HEK293 (cell line): ENCODE results near the gene ZC3H4.

Experiments used
- CTCF ChIA-PET: fragments of 350-600 bp; formaldehyde crosslinking; extraction: SDS; loops from one replicate; lab custom pipeline; 2021; ENCODE audit warnings: antibody characterized with exemption; lab: Yijun Ruan, JAX
- POLR2A ChIA-PET: fragments of 300-600 bp; formaldehyde crosslinking; extraction: SDS; loops from one replicate; lab custom pipeline; 2020; ENCODE audit warnings: antibody characterized with exemption, inconsistent platforms; lab: Yijun Ruan, JAX
- H3K27ac ChIP-seq: fragments of 200-500 bp; sonication (Bioruptor generic); 2 replicates; pipeline ENCODE4 v1.5.1; 2014; ENCODE audit warnings: low read depth, low read length, control low read depth, inconsistent platforms; ENCODE audit errors: extremely low read depth
- H3K36me3 ChIP-seq, 2 experiments: fragments of 200-500 bp in 1 of 2; sonication (Bioruptor generic) in 1 of 2; 1 replicate in 1 of 2; 2 replicates in 1 of 2; pipeline ENCODE4 v1.5.1; 2014 to 2017; ENCODE audit warnings: inconsistent platforms in 2 of 2, low read length in 2 of 2; ENCODE audit not compliant: control insufficient read depth in 2 of 2, insufficient read depth in 1 of 2
- H3K4me1 ChIP-seq: fragments of 200-500 bp; sonication (Bioruptor generic); 2 replicates; pipeline ENCODE4 v1.5.1; 2014; ENCODE audit warnings: mild to moderate bottlenecking, low read length, inconsistent platforms; ENCODE audit not compliant: control insufficient read depth, insufficient read depth
- H3K4me3 ChIP-seq: 2 replicates; pipeline ENCODE4 v1.5.1; 2011; ENCODE audit warnings: low read depth, mild to moderate bottlenecking, control low read depth, low read length, moderate library complexity
- H3K9me3 ChIP-seq: fragments of 200-500 bp; sonication (Bioruptor generic); 2 replicates; pipeline ENCODE4 v1.5.1; 2014; ENCODE audit warnings: low read depth, low read length, inconsistent platforms; ENCODE audit not compliant: control insufficient read depth, insufficient read depth
- EGR2 ChIP-seq: fragments of 450-650 bp; formaldehyde crosslinking; IDR thresholded peaks from 2 replicates; pipeline ENCODE4 v1.5.1; 2016; ENCODE audit warnings: low read depth, missing biosample characterization, missing genetic modification characterization
- GFI1B ChIP-seq: fragments of 450-650 bp; formaldehyde crosslinking; IDR thresholded peaks from 2 replicates; pipeline ENCODE4 v1.5.1; 2016; ENCODE audit warnings: missing biosample characterization, missing genetic modification characterization
- PRDM1 ChIP-seq: fragments of 450-650 bp; formaldehyde crosslinking; IDR thresholded peaks from 2 replicates; pipeline ENCODE4; 2016; ENCODE audit warnings: missing biosample characterization, missing genetic modification characterization
- ZFHX2 ChIP-seq: fragments of 450-650 bp; formaldehyde crosslinking; conservative IDR thresholded peaks from 2 replicates; pipeline ENCODE4 v1.5.1; 2016; ENCODE audit warnings: missing biosample characterization, missing genetic modification characterization
- ZNF335 ChIP-seq: fragments of 450-650 bp; formaldehyde crosslinking; conservative IDR thresholded peaks from 2 replicates; pipeline ENCODE4 v1.5.1; 2016; ENCODE audit warnings: missing biosample characterization, missing genetic modification characterization
- ZNF433 ChIP-seq: fragments of 450-650 bp; formaldehyde crosslinking; IDR thresholded peaks from 2 replicates; pipeline ENCODE4 v1.5.1; 2016; ENCODE audit warnings: missing biosample characterization, missing genetic modification characterization, low read depth
- ZNF600 ChIP-seq: fragments of 450-650 bp; formaldehyde crosslinking; IDR thresholded peaks from 2 replicates; pipeline ENCODE4 v1.5.1; 2016; ENCODE audit warnings: missing biosample characterization, missing genetic modification characterization
- ZNF654 ChIP-seq: fragments of 450-650 bp; formaldehyde crosslinking; IDR thresholded peaks from 2 replicates; pipeline ENCODE4 v1.5.1; 2016; ENCODE audit warnings: low read depth, missing biosample characterization, missing genetic modification characterization
- ZNF660 ChIP-seq: fragments of 450-650 bp; IDR thresholded peaks from 2 replicates; pipeline ENCODE4 v1.5.1; 2018; ENCODE audit warnings: missing biosample characterization, mild to moderate bottlenecking, missing genetic modification characterization
- ZNF664 ChIP-seq: fragments of 450-650 bp; formaldehyde crosslinking; IDR thresholded peaks from 2 replicates; pipeline ENCODE4 v1.5.1; 2016; ENCODE audit warnings: missing biosample characterization, missing genetic modification characterization
- ZNF707 ChIP-seq: fragments of 450-650 bp; formaldehyde crosslinking; IDR thresholded peaks from 2 replicates; pipeline ENCODE4 v1.5.1; 2016; ENCODE audit warnings: missing biosample characterization, missing genetic modification characterization
- ZSCAN30 ChIP-seq: fragments of 450-650 bp; IDR thresholded peaks from 2 replicates; pipeline ENCODE4 v1.5.1; 2018; ENCODE audit warnings: missing biosample characterization, mild to moderate bottlenecking, missing genetic modification characterization, moderate library complexity
- TF ChIP-seq, protein P1 (sequence below): fragments of 450-650 bp; formaldehyde crosslinking; IDR thresholded peaks from 2 replicates; pipeline ENCODE4 v1.5.1; 2016; ENCODE audit warnings: missing biosample characterization, missing genetic modification characterization, low read depth
- TF ChIP-seq, protein P2 (sequence below): fragments of 450-650 bp; formaldehyde crosslinking; IDR thresholded peaks from 2 replicates; pipeline ENCODE4 v1.5.1; 2017; ENCODE audit warnings: missing biosample characterization, missing genetic modification characterization
- TF ChIP-seq, protein P3 (sequence below): fragments of 450-650 bp; formaldehyde crosslinking; IDR thresholded peaks from 2 replicates; pipeline ENCODE4 v1.5.1; 2016; ENCODE audit warnings: missing biosample characterization, missing genetic modification characterization

ZC3H4 gene

DNA sequence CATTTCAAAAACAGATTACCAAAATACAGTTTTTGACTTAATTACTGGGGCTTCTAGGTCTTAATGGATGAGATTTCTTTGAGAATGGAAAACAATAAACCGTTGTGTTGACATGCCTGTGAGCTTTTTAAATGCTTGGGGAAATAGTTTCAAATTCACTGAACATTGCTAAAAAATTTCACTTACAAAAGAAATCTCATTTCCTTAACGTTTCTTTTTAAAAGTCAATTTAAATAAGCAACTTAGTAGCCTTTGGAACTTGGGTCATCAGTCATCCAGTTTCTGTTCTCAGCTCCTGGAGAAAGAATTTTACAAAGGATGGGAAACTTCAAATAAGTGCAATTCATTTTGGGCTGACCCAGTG, 4.4 kb downstream of the ZC3H4 start:
- POLR2A ChIA-PET: interaction anchor here (0.6 kb wide), 2 partner anchors 147 to 1212 kb away, joined by 3 read pairs; no protein-coding TSS in a partner anchor
- Histone ChIP-seq H3K4me3 (no peak overlapping the region), H3K4me1 (peaks cover 37% of the 10 kb centered on the region), H3K27ac (peak overlapping the region; percentile 100), H3K9me3 (no peaks in the 10 kb centered on the region), H3K36me3 (peaks cover 16 to 56% of the 10 kb centered on the region in 2 experiments)
- no peak for TF ChIP-seq ZNF433 (tag by site-specific recombination)
- no peak for TF ChIP-seq ZSCAN30 (tag by site-specific recombination)
- TF ChIP-seq, protein P1, sequence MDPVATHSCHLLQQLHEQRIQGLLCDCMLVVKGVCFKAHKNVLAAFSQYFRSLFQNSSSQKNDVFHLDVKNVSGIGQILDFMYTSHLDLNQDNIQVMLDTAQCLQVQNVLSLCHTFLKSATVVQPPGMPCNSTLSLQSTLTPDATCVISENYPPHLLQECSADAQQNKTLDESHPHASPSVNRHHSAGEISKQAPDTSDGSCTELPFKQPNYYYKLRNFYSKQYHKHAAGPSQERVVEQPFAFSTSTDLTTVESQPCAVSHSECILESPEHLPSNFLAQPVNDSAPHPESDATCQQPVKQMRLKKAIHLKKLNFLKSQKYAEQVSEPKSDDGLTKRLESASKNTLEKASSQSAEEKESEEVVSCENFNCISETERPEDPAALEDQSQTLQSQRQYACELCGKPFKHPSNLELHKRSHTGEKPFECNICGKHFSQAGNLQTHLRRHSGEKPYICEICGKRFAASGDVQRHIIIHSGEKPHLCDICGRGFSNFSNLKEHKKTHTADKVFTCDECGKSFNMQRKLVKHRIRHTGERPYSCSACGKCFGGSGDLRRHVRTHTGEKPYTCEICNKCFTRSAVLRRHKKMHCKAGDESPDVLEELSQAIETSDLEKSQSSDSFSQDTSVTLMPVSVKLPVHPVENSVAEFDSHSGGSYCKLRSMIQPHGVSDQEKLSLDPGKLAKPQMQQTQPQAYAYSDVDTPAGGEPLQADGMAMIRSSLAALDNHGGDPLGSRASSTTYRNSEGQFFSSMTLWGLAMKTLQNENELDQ (tag by site-specific recombination): no peak
- peak; percentile 52; the same call in 1 of the 2 replicates for TF ChIP-seq ZNF664 (tag by site-specific recombination)
- peak; percentile 18; the same call in 1 of the 2 replicates for TF ChIP-seq ZNF660
- CTCF ChIA-PET: interaction anchor here (0.6 to 1.7 kb wide), 3 partner anchors 30 to 343 kb away, joined by 3 to 4 read pairs (median 4); no protein-coding TSS in a partner anchor

DNA sequence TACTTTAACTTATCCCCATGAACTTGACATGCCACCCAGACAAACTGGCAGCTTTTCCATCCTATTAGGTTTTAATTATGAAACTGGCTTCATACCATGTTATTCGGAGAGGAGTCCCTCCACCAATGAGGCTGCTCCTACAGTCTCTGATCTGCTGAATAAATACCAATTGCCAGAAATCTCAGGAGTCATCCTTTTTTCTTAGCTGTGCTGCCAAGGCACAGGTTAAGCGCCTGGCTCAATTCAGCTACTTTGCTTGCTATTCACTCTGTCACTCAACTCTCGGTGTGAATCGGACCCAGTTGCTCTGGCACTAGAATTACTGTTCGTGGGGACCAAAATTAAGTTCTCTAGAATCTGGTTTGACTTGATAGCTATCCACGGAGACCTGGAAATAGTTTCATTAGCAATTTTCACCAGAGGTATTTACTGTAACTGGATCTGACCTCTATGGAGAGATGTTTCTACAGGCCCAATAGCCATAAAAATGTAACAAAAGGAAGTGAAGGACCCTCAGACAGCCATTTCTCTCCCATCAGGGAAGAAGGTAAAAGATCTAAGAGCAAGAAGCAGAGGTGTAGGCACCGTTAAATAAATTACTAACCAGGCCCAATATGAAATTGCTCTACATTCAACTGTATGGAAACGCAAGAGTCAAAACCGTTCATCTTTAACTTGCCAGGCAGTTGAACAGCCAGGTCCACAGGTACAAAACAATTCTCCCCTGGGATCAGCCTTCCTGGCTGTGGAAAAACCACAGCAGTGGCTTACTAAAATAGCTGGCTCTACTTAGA, 5.4 kb downstream of the ZC3H4 start:
- ChIA-PET POLR2A (interaction anchor here (0.6 to 1.2 kb wide), 5 partner anchors 10 to 148 kb away, joined by 3 to 4 read pairs (median 3); no protein-coding TSS in a partner anchor), CTCF (interaction anchor here (1.7 kb wide), 1 partner anchor 95 kb away, joined by 4 read pairs; no protein-coding TSS in a partner anchor)
- peak overlapping the region; percentile 47 for H3K27ac ChIP-seq
- H3K4me1 ChIP-seq: peaks cover 33% of the 10 kb centered on the region
- no peak overlapping the region for H3K4me3 ChIP-seq
- no peaks in the 10 kb centered on the region for H3K9me3 ChIP-seq
- TF ChIP-seq, protein P2, sequence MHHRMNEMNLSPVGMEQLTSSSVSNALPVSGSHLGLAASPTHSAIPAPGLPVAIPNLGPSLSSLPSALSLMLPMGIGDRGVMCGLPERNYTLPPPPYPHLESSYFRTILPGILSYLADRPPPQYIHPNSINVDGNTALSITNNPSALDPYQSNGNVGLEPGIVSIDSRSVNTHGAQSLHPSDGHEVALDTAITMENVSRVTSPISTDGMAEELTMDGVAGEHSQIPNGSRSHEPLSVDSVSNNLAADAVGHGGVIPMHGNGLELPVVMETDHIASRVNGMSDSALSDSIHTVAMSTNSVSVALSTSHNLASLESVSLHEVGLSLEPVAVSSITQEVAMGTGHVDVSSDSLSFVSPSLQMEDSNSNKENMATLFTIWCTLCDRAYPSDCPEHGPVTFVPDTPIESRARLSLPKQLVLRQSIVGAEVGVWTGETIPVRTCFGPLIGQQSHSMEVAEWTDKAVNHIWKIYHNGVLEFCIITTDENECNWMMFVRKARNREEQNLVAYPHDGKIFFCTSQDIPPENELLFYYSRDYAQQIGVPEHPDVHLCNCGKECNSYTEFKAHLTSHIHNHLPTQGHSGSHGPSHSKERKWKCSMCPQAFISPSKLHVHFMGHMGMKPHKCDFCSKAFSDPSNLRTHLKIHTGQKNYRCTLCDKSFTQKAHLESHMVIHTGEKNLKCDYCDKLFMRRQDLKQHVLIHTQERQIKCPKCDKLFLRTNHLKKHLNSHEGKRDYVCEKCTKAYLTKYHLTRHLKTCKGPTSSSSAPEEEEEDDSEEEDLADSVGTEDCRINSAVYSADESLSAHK (tag by site-specific recombination): peak; percentile 95
- TF ChIP-seq ZNF335 (tag by site-specific recombination) (peak; percentile 70), ZNF600 (0 out of 2 replicates have a peak, but pooled peaks have one; percentile 29), GFI1B (tag by site-specific recombination) (no peak), ZNF664 (tag by site-specific recombination) (peak; percentile 76; the same call in 1 of the 2 replicates)
- peaks cover 19 to 56% of the 10 kb centered on the region in 2 experiments for H3K36me3 ChIP-seq

DNA sequence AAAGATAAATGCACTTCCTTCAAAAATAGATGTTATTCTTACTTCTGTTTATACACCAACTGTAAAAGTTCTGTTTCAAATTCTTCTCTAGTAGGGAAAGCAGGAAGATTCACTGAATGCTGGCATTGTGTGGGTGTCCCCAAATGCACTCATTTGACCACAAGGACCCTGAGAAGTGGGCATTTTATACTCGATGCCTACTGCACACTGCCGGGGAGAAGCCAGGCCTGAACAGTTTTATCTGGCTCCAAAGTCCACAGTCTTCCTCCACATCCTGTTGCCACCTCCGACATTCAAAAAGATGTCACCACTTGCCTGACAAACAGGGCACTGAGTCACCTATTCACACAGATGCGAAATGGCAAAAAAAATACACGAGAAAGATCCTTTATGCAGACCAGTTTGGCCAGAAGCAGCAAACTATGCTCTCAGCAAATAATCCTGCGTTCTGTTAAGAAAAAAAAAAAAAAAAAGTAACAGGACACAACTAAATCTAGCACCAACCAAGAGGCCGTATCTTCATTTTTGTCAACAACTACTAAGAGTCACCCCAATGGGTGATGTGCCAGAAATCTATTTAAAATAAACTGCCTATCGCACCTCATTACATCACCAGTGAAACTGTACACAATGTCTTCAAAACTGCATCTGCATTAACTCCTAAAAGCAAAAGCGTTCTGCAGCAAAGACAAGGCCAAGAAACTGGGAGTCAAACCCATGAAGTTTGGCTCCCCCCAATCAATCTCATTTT, 6.2 kb downstream of the ZC3H4 start:
- TF ChIP-seq PRDM1 (tag by site-specific recombination) (peak; percentile 20; the same call in 1 of the 2 replicates), ZNF654 (tag by site-specific recombination) (no peak), ZNF707 (tag by site-specific recombination) (no peak), ZFHX2 (tag by site-specific recombination) (peak; percentile 55), EGR2 (tag by site-specific recombination) (0 out of 2 replicates have a peak, but pooled peaks have one; percentile 10)
- TF ChIP-seq, protein P3, sequence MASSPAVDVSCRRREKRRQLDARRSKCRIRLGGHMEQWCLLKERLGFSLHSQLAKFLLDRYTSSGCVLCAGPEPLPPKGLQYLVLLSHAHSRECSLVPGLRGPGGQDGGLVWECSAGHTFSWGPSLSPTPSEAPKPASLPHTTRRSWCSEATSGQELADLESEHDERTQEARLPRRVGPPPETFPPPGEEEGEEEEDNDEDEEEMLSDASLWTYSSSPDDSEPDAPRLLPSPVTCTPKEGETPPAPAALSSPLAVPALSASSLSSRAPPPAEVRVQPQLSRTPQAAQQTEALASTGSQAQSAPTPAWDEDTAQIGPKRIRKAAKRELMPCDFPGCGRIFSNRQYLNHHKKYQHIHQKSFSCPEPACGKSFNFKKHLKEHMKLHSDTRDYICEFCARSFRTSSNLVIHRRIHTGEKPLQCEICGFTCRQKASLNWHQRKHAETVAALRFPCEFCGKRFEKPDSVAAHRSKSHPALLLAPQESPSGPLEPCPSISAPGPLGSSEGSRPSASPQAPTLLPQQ: no peak
- Histone ChIP-seq H3K27ac (peak overlapping the region; percentile 25; the same call in 1 of the 2 replicates), H3K4me1 (peaks cover 33% of the 10 kb centered on the region), H3K9me3 (no peaks in the 10 kb centered on the region), H3K36me3 (peaks cover 19 to 56% of the 10 kb centered on the region in 2 experiments), H3K4me3 (no peak overlapping the region)
- CTCF ChIA-PET: interaction anchor here (0.6 to 1.7 kb wide), 6 partner anchors 15 to 140 kb away, joined by 3 to 6 read pairs (median 4); no protein-coding TSS in a partner anchor
- POLR2A ChIA-PET: interaction anchor here (0.7 to 1.6 kb wide), 3 partner anchors 9 to 24 kb away, joined by 3 to 12 read pairs (median 3); no protein-coding TSS in a partner anchor
